Stimulated activated CD4-positive, alpha-beta T cell treated with anti-CD3 and anti-CD28 coated beads, Interleukin-2, amount 100 ng/mL, for 4 hours (primary cell): ENCODE measurements around the gene NCAPG2.
A peak's percentile ranks its signal among the peaks of the same experiment; 100 is the strongest.
"Not testable (repeated sequence)": the region's sequence is repeated elsewhere in the genome, so short reads cannot be mapped to it uniquely, and the experiment has no call there.

Experiments
- DNase-seq: peaks from one replicate; pipeline ENCODE4 v3.0.0-alpha.2; 2020; ENCODE audit warnings: low read depth

NCAPG2 gene

GRCh38 chr7:158706710-158707590, 2.3 kb upstream of the NCAPG2 start:
- no peak for DNase-seq

GRCh38 chr7:158706273-158706704, 1.7 kb upstream of the NCAPG2 start:
- DNase-seq, result no peak

- DNase-seq, result no peak
Observed at GRCh38 chr7:158705234-158705850, 738 bp upstream of the NCAPG2 start.

- not testable (repeated sequence) for DNase-seq
Observed at GRCh38 chr7:158703679-158704523, 703 bp downstream of the NCAPG2 start.

GRCh38 chr7:158702944-158703343, 1.7 kb downstream of the NCAPG2 start:
- DNase-seq, result no peak

- DNase-seq, result no peak
Observed at GRCh38 chr7:158702196-158702595, 2.4 kb downstream of the NCAPG2 start.

GRCh38 chr7:158700008-158700407, 4.6 kb downstream of the NCAPG2 start:
- DNase-seq, result no peak

- no peak for DNase-seq
Observed at GRCh38 chr7:158699341-158699740, 5.3 kb downstream of the NCAPG2 start.

- DNase-seq, result no peak
Observed at GRCh38 chr7:158698657-158699195, 5.9 kb downstream of the NCAPG2 start.

- not testable (repeated sequence) for DNase-seq
Observed at GRCh38 chr7:158697597-158697996, 7.0 kb downstream of the NCAPG2 start.

- peak; percentile 40 for DNase-seq
Observed at GRCh38 chr7:158695726-158696452, 8.7 kb downstream of the NCAPG2 start.

GRCh38 chr7:158695056-158695455, 9.5 kb downstream of the NCAPG2 start:
- no peak for DNase-seq

- no peak for DNase-seq
Observed at GRCh38 chr7:158694650-158695049, 10.0 kb downstream of the NCAPG2 start.

GRCh38 chr7:158689488-158689887, 15.1 kb downstream of the NCAPG2 start:
- DNase-seq, result no peak

- no peak for DNase-seq
Observed at GRCh38 chr7:158687406-158687805, 17.2 kb downstream of the NCAPG2 start.

- no peak for DNase-seq
Observed at GRCh38 chr7:158685693-158686092, 18.9 kb downstream of the NCAPG2 start.

GRCh38 chr7:158684329-158684728, 20.3 kb downstream of the NCAPG2 start:
- DNase-seq, result no peak

GRCh38 chr7:158683541-158683940, 21.1 kb downstream of the NCAPG2 start:
- no peak for DNase-seq

- DNase-seq, result no peak
Observed at GRCh38 chr7:158682456-158682855, 22.1 kb downstream of the NCAPG2 start.

- DNase-seq, result no peak
Observed at GRCh38 chr7:158680754-158681153, 23.9 kb downstream of the NCAPG2 start.

GRCh38 chr7:158676906-158677305, 27.7 kb downstream of the NCAPG2 start:
- DNase-seq, result no peak
